GM19023 (cell line): ENCODE results near the gene STBD1.
"Not testable (repeated sequence)": the region's sequence is repeated elsewhere in the genome, so short reads cannot be mapped to it uniquely, and the experiment has no call there.

ENCODE experiments used
- ATAC-seq: cut with Tn5 transposase; IDR thresholded peaks from one replicate; pipeline ENCODE4 v1.9.1; 2021; ENCODE audit warnings: mild to moderate bottlenecking, moderate library complexity; ENCODE audit not compliant: unreplicated experiment

The STBD1 gene

DNA sequence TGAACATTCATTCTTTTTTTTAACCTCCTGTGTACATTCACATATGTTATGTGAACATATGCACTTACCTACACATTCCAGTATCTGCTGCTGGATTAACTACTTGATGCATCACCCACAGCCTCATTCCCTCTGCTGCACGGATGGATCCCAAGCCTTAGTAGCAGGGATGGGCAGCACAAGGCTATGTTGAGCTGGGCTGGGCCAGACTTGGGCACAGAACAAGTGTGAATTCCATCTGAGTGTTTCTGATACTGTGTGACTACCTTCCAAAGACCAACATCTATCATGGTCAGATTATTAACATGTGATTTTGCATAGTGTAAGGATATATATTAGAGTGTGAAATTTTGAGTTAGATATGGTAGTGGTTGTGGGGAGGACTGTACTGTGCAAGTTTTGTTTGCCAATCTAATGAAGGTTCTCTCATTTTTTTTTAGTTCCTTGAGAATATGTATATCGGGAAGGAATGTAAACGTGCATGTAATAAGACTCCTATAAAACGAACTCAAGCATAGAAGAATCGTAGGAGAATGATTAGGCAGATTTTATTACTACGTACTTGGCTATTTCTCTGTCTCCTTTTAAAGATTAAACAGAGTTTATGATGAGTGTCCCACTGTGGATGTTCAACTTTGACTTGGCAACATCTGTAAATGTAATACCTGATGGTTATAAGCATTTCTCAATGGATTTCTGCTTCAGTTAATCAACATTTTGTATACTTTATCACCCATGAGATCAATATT lies 23.4 kb upstream of the STBD1 start:
- ATAC-seq, result no peak

DNA sequence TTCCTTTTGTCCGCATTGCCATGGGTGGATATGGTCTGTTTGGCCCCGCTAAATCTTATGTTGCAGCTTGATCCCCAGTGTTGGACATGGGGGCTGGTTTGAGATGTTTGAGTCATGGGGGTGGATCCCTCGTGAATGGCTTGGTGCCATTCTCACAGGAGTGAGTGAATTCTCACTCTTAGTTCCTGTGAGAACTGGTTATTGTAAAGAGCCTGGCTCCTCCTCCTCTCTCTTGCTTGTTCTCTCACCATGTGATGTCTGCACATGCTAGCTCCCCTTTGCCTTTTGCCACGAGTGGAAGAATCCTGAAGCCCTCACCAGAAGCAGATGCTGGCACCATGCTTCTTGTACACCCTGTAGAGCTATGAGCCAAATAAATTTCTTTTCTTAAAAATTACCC lies 22.6 kb upstream of the STBD1 start:
- no peak for ATAC-seq

DNA sequence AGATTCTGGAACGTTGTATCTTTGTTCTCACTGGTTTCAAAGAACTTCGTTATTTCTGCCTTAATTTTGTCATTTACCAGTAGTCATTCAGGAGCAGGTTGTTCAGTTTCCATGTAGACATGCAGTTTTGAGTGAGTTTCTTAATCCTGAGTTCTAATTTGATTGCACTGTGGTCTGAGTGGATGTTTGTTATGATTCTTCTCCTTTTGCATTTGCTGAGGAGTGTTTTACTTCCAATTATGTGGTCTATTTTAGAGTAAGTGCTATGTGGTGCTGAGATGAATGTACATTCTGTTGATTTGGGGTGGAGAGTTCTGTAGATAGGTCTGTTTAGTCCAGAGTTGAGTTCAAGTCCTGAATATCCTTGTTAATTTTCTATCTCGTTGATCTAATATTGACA lies 18.7 kb upstream of the STBD1 start:
- ATAC-seq, result not testable (repeated sequence)

DNA sequence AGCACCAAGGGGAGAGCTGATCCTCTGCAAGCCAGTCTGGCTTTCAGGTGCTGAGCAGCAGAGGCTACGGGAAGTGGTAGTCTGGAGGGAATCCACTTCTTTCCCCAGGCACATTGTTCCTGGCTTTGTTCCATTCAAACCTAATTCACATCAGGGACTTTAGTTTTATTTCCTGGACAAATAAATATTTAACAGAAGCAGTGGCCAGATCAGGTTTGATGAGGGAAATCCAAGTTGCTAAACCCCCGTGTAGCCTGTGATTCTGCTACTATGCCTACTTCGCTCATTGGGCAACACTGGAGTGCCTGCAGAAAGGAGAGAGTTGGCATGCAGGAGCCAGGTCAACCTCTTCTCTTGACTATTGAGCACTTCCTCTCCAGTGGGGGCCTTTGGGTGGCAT lies 13.8 kb upstream of the STBD1 start:
- ATAC-seq, result no peak

DNA sequence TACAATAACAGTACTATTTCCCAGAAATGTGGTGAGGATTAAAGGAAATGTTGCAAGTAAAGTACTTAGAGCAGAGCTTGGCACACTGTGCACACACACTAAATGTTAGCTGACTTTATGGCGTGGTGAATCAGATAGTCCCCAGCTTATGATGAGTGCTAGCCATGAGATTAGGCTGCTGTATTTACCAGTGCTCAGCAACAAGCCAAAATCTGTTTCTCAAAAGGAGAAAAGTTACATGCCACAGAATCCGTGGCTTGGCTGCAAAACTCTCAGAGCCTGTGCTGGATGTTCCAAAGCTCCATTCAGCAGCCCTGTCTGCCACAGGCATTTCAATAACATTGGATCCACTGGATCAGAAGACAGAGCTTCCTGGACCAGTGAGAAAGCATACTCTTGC lies 12.8 kb upstream of the STBD1 start:
- no peak for ATAC-seq

DNA sequence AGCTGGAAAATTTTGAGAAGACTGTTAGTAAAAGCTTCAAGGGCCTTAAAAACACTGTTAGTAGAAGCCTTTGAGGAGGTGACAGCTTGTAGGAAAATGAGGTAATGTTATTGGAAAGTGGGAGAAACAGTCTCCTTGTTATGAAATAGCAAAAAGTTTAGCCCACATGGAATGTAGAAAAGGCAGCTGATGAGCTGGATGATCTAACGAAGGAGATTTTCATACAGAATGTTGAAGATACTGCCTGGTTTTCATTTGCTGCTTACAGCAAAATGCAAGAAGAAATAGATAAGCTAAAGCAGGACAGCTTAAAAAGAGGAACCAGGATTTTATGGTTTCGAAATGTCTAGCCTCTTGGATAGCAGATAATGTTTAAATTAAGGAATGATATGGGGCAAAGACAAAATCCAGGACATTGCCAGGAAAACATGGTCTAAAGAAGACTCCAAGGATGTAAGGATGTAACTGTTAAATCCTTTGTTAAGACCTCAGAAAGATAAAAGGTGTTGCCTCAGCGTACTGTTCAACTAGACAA lies 10.2 kb upstream of the STBD1 start:
- ATAC-seq, result no peak

DNA sequence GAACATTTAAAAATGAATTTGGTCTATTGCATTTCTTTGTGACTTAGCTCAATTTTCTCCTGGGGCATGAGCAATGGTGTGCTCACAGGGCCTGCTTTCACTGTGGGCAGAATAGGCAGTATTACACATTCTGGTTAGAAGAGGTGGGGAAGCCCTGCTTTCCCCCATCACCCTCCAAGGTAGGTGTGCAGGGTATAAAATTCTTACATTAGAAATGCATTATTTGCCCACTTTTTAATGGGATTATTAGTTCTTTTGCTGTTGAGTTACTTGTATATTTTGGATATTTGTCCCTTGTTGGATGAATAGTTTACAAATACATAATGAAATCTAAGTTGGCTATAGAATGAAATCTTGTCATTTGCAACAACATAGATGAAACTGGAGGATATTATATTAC lies 8.3 kb upstream of the STBD1 start:
- ATAC-seq, result no peak

DNA sequence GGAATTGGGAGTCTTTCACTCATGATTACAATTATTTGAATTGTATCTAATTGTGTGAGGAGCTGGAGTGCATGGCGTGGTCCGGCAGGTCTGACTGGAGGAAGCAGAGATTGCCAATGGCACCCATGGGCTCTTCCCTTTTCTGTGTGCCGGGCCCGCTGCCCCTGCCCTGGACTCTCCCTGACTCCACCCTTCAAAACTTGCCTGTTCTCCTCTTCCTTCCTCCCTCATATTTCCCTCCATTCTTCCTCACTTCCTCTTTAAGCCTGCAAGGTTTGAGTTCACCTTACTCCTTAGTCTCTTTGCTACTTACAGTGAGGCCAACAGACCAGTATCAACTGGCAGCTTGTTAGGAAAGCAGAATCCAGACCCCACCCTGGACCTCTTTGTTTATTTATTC lies 6.5 kb upstream of the STBD1 start:
- no peak for ATAC-seq

DNA sequence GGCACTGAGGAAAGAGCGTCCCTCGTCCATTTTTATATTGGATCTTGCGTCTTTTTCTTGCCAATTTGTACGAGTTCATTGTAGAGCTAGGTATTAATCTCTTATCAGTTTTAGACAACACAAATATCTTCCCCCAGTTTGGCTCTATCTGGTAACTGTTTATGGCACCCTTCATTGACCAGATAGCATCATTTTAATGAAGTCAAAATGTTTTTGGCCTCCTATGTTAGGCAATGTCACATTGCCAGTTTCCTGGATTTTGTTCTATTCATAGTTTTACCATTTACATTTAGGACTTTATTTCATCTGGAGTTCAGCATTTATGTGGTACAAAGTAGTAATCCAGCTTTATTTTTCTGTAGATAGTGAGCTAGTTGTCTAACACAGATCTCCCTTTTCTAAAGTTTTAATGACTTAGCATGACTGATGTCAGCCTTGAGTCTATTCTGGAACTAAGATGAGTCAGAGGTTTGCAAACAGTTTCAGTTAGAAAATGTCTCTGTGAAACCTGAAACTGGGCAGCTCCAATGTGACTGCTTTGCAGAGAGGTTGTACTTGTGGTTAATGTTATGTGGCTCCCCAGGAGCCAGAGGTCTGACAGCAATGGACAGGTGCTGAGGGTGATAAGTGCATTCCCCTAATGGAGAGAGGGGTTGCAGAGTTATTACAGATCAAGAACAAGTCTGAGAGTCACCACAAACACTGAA lies 5.3 kb upstream of the STBD1 start:
- peak; percentile 99 for ATAC-seq

DNA sequence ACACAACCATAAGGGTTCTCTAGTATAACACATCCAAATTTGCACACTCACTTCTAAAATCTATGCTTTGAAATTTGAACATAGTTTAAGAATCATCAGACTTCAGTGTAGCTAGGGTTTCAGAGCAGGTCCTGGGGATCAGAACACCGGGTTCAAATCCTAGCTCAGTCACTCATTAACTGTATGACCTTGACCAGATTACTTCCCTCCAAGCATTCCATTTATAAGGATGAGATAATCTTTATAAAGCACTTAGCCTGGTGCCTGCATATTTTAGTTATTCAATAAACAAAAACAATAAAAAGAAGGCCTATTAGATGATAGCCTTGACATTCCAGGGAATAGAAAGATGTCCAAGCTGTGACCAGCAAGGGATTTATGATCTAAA lies 4.8 kb upstream of the STBD1 start:
- ATAC-seq, result no peak

DNA sequence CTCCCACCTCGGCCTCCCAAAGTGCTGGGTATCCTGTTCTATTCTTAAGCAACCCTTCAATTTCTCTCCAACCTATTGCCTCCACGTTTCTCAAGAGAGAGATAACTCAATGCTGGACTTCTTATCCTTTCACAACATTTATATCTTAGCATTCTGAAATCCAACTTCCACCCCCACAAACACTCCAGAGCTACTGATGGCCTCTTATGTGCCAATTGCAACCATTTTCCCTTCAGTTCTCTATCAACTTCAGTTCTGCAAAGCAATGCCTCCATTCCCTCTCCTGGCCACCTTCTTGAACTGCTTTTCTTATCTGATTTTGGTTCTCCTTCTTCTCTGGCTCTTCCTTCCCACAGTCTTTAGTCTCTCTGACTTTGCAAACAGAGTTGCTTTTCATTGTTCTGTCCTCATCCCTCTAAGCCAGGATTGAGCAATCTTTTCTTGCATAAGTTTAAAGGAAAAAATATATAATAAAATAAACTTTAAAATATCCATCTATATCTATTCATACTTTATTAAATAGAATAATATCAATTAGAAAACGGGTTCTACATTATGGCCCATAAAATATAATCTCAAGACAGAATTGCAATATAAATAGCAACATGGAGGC lies 3.6 kb upstream of the STBD1 start:
- no peak for ATAC-seq

DNA sequence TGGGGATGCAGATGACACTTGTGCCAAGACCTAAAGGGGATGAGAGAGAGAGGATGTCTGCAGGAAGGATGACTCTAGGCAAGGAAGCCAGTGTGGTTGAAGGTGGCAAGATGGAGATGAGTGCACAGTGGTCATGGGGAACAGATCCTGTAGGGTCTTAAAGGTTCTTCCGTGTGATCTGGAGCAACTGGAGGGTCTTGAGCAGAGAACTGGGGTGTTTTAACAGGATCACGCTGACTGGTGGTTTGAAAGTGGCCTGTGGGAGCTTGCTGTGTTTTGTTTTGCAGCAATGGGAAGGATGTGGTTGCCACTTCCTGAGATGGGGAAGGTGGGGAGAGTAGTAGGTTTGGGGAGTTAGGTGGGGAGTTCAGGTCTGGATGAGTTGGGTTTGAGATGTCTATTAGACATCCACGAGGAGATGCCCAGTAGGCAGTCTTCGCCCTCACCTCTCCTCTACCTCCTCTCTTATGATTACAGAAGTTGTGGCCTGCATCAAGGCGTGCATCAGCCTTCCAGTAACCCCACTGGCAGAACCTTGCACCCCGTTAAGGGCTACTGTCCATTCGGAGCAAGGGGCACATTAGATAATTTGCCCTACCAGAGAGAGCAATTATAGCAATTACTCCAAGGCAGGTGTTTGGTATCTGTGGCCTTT lies 1.4 kb upstream of the STBD1 start:
- no peak for ATAC-seq

DNA sequence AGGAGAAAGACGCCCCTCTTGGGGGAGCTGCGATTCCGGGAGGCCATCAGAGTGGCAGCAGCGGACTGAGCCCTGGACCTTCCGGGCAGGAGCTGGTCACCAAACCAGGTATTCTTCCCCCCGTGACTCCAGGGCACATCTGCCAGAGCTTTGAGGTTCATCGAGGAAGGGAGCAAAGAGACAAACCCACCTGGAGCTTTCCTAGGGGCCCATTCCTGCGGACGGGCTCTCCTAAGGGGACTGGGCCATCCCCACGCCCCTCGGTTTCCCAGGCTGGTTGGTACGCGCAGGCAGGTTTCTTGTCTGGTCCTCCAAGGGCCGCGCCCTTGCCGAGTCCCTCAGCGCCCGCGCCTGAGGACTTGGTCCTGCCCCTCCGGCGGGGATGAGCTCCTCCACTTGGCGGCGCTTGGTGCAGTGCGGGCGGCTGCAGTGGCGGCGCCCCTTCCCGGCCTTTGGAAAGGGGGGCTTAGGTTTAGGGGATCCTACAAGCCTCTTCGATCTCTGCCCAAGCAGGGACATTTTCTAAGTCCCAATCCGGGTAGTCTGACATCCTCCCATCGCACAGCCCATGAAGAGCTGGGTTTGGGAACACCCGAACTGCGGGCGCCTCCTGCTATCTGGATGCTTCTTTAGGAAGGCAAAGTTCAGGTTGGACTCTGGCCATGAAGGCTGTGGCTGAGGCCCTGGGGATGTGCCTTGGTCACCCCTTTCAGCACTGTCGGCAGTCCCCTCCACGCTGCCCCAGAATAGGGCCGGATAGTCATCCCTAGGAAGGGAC lies 538 bp downstream of the STBD1 start:
- no peak for ATAC-seq

DNA sequence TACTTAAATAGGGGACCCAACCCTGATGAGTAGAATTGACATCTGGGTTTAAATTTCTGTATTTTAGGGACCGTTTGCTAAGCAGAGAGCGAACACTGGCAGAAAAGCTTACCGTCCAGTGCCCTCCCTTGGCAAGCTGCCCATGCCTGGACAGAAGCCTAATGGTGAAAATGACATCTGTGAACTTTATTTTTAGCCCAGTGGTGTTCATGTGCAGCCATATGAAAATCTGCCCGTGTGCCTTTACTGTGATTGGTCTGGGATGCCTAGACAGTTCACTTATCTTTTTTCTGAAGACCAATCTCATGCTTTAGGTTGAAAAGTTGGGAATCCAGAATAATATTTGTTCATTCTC lies 1.1 kb downstream of the STBD1 start:
- no peak for ATAC-seq

DNA sequence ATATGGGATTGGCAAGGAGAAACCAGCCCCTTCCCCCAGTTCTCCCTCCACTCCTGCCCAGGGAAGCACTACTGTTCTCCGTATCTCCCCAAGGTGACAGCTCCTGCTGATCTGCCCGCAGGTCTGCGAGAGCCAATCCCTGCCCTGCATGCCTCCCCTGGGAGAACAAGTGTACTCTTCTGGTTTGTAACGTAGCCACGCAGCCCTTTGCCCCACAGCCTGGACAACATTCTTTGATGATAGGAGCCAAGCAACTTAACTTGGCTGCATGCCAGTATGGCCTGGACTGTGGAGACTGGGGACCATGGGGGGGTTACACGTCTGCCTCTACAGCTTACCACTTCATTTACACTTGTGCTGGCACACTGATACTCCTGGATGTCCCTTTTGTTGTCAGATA lies 2.0 kb downstream of the STBD1 start:
- no peak for ATAC-seq

DNA sequence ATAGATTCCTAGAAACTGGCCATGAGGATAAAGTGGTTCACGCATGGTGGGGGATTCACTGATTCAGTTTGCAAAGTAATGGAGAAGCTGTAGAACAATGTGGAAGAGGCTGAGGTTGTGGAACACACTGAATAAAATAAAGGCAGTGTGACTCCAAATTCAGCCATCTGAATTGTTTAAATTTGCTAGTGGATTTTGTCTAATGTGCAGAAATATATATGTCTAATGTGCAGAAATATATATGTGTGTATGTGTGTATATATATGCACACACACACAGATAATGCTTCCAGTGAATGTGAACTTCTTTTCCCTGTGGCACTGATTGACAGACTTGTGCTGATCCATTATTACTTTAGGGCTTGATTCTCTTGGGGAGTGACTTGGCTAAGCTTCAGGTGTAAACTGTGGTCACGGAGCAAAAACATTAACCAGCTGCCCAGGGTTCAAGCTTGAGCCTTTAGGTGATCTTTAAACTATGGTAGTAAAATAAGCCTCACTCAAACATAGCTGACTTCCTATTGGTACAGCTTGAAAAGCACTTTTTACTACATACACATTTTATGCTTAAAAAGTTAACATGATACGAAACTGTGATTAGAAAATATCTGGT lies 3.5 kb downstream of the STBD1 start:
- ATAC-seq, result no peak

DNA sequence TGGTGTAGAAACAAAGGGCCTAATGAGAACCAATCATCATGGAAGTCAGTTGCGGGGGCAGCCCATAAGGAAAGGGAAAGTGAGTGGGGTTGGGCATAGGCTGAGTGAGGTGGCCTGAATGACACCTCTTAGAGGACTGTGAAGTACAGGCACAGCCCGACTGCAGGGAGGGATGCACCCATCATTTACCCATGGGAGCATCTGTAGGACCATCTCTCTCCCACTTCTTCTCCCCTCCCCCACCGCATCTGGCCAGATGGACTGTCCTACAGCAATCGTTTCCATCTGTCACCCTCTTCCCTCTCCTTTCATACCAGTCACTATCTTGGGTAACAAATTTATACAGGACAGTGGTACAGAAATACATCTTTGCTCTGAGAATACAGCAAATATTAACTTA lies 4.2 kb downstream of the STBD1 start:
- no peak for ATAC-seq

DNA sequence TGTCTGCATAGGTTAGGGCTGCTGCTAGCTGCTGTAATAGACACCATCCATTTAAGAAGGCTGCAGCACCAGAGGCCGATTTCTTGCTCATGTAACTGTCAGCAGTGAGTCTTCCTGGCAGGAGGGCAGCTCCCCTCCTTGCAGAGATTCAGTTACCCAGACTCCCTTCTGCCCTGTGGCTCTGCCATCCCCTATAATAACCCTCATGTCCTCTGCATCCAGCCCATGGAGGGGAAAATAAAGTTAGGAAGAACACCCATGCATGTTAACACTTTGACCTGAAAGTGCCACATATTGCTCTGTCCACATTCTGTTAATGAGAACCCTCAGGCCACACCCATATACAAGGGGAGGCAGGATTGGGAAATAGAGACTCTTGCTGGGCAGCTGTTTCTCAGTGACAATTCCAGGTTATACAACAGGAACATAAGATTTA lies 5.4 kb downstream of the STBD1 start:
- ATAC-seq, result no peak

DNA sequence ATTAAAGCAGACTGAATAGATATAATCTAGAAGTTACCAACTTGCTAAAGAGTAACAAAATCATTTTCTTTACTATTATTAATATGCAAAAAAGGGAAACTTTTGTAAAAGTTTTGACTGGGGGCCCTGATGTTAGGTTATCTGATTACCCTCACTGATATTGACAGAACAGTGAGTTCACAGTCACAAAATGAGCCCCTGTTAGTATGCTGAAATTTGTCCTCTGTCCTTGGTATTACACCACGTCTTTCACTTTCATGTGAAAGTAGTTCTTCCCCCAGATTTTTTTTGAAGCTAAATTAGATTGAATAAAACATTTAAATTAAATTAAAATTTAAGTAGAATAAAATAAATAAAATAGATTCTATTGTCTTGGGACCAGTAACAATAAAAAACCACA lies 5.9 kb downstream of the STBD1 start:
- ATAC-seq, result no peak

DNA sequence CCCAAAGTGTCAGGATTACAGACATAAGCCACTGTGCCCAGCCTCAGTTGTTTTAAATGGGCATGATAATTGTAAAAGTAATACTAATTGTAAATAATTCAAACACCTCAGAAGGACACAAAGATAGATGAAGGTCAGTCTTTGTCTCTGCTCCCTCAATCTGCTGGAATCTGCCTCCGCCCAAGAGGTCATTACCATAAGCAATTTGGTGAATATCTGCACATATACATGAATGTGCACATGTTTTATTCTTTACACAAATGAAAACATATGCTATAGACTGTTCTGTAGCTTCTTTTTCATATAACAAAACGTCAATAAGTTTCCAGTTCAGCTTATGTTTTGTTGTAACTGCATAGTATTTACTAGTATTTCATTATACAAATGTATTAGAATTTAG lies 7.0 kb downstream of the STBD1 start:
- no peak for ATAC-seq
